Kidney glomerular epithelial cell (primary cell): ENCODE data around the gene CMTM5.
"Not testable (repeated sequence)": the region's sequence is repeated elsewhere in the genome, so short reads cannot be mapped to it uniquely, and the experiment has no call there.

Source experiments
- DNase-seq: peaks from one replicate; lab custom pipeline; 2025; lab: John Stamatoyannopoulos, UW

CMTM5 gene

DNA sequence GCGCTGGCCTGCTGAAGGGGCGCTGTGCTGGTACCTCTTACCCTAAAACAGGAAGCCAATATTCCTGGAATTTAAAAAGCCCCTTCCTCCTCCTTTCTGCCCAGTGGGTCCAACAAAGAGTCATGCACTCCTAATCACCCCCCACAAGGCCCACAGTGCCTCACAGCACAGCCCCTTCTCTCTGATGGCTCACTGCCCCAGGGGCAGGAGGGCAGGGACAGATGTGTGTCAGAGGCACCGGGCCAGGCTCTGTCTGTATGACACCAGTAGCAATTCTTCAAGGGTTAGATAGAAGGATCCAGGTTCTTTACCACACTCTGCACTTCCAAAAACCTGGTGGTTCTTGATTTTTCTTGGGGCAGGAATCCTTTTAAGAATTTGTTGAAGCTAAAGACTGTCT lies 22.3 kb downstream of the CMTM5 start:
- no peak for DNase-seq

DNA sequence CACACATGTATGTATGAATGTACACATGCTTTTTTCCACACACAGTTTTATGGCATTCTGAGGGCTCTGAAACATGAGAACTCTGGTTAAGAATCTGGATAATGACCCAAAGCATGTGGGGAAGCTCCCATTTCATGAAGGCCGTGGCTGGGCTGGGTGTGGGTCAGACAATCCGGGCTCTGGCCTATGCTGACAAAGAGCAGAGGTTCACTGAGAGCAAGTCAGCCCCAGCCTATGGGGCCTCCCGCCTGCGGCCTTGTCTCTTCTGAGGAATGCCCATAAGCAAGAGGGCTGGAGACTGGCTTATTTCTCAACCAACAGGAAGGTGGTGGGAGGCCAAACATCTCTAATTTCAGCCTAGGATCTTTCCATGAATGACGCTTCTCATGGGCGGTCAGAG lies 22.7 kb downstream of the CMTM5 start:
- DNase-seq: no peak

DNA sequence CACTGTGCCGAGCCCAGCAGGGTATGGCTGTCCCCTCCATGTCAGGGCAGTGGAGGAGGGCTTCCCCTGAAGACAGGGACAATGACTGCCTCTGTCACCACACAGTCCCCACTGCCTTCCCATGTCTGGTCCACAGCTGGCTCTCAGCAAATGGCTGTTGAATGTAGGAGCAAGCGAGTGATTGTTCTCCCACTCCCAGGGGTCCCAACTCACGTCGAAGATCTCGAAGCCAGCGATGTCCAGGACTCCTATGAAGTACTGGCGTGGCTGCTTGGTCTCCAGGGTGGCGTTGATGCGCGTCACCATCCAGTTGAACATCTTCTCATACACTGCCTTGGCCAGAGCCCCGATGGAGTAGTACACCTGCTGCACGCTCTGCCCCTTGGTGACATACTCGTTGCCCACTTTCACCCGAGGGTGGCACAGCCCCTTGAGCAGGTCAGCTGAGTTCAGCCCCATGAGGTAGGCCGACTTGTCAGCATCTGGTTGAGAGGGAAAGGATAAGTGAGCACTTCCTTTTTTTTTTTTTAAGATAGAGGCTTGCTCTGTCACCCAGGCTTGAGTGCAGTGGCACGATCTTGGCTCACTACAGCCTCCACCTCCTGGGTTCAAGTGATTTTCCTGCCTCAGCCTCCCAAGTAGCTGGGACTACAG lies 23.8 kb downstream of the CMTM5 start:
- not testable (repeated sequence) for DNase-seq

DNA sequence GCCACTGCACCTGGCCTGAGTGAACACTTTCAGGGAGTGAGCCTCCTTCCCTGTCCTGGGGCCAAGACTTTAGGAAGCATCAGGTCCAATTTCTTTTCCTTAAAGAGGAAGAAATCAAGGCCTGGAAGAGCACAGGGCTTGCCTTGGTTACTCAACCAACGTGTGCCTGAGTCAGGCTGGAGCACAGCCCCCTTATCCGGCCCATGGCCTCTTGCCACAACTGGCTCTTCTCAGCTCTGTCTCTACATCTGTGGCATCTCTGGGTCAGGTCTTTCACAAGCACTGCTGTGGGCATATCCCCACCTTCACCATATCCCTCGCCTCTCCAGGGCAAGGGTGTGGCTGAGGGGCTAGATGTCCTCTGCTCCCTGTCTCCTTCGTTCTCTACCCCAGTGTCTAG lies 24.4 kb downstream of the CMTM5 start:
- no peak for DNase-seq

DNA sequence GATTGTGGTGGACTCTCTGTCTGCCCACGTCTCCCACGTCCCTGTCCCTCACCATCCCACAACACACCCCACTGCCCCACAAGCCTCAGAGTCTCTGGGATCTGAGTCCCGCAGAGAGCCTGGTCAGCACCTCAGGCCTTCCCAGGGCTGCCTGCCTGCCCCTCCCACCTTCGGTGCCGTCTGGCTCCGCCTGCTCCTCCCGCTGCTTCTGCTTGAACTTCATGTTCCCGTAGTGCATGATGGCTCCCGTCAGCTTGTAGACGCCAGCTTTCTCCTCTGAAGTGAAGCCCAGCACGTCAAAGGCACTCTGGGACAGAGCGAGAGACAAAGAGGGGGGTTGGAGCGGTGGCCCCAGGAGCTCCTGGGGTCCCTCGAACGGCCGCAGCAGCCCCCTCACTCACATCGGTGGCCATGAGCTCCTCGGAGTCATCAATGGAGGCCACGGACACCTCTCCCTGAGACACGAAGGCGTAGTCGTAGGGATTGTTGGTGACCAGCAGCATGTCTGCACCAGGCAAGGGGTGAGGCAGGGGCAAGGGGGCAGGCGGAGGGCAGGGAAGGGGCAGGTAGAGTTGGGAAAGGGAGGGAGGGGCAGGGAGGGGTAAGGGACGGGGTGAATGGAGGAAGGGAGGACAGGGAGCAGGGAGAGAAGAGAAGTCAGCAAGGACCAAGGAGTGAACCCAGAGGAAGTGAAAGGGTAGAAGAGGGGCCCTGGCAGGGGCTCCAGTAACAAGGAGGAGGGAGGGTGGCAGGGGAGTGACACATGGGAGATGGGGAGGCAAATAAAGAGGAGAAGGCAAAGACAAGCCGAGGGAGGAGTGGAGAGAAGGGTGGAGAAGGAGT lies 25.7 kb downstream of the CMTM5 start:
- no peak for DNase-seq

DNA sequence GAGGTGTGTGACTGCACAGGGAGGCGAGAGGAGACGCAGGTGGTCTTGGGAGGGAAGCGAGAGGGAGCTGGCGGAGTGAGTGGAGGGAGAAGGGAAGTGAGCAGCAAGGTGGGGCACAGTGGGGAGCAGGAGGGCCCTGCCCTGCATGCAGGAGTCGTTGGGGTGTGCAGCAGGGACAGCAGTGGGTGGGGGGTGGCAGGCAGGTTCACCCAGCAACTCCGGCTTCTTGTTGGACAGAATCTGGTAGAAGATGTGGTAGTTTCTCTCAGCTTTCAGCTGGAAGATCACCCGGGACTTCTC lies 26.2 kb downstream of the CMTM5 start:
- DNase-seq: no peak

DNA sequence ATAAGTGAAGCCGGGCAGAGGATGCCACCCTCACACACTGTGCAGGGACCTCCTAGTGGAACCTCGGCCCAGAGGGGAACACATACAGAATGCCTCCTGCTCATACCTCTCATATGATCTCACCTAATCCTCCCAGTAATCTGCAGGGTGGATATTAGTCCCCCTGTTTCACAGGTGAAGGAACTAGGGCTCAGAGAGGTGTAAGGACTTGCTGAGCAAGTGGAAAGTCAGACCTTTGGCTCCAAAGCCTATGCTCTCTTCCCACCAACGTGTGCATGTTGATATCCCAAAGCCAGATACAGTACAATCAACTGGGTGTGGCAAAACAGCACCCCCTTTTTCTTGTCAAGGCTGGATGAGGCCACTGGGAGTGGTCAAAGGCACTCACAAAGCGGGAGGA lies 27.1 kb downstream of the CMTM5 start:
- DNase-seq: no peak

DNA sequence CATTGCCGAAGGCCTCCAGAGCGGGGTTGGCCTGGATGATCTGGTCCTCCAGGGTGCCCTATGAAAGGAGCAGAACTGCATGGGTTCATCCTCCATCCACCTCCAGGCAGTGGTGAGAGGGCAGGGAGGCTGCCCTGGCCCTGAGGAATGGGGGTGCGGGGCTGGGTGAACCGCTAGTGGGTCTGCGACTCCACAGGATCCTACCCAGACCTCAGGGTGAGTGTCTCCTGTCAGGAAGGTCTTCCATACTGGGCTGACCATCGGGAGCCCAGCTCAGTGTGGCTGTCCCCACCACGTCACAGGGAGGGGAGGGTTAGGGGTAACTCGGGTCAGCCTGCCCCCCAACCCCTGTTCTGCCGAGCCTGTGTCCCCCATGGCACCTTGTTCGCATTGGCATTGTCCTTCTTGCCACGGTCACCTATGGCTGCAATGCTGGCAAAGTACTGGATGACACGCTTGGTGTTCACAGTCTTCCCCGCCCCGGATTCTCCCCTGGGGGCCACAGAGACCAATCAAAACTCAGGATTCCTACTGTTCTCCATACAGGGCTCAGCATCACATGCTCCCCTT lies 27.6 kb downstream of the CMTM5 start:
- DNase-seq: no peak

DNA sequence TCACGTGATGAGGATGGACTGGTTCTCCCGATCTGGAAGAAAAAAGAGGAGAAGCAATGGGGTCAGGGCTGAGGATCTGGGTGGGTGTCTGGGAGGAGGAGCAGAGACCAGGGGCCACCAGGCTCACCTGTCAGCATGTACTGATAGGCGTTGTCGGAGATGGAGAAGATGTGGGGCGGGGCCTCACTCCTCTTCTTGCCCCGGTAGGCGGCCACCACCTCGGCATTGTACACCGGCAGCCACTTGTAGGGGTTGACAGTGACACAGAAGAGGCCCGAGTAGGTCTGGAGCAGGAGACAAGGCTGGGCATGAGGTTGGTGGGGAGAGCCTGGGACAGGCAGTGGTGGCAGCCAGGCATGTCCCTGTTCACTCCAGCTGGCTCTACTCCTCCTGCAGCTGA lies 28.2 kb downstream of the CMTM5 start:
- DNase-seq: no peak

DNA sequence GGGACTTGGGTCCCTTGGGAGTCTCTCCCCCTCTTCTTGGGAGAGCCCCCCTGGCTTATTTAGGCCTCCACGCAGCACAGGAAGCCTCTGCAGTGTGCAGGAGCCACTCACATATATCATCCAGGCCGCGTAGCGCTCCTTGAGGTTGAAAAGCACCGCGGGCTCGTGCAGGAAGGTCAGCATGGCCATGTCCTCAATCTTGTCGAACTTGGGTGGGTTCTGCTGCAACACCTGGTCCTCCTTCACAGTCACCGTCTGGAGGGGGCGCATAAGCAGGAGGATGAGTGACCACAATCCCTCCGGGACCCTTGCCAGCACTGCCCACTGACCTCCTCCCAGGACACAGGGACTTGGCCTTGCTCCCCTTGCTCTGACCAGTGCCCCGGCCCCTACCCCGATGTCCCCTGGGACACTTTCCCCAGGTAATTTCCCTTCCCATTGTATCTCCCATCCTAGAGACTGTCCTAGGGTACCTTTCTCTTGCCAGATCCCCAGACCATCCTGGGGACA lies 28.7 kb downstream of the CMTM5 start:
- no peak for DNase-seq

DNA sequence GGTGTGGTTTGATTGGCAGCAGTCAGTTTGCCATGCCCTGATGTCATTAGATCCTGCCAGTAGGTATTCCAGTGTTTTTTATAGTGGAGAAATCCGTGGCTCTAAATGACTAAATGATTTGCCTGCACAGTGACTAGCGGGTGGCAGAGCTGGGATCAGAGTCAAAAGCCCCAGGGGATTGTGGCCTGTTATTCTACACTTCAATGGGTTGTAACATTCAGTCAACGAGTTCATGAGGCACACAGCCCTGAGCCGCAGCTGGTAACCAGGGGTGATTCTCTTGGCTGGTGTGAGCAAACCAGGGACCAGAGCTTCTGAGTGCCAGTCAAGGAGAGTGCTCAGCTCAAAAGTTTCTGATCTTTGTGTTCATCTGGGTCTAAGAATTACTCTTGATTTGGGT lies 29.4 kb downstream of the CMTM5 start:
- no peak for DNase-seq

DNA sequence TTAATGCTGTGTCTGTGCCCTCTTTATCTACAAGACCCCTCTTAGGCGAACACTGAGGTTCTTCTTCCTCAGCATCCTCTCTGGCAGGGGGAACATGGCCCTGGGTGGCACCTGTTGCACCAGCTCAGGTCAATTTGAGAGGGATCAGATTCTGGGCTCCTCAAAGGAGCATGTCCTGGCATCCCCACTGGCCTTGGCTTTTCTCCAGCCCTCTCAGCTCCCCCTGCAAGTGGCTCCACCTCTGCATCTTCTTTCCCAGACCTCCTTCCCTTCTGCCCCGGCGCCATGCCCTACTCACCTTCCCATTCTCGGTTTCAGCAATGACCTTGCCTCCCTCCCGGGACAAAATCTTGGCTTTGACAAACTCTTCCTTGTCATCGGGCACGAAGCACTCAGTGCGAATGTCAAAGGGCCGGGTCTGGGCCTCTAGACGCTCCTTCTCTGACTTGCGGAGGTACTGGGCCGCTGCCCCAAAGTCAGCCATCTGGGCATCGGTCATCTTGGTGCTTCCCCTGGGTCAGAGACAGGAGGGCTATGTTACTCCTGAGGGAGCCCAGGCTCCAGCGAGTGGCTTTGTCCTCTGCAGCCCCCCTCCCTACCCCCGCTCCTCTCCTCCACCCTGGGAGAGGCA lies 30.0 kb downstream of the CMTM5 start:
- DNase-seq: no peak

DNA sequence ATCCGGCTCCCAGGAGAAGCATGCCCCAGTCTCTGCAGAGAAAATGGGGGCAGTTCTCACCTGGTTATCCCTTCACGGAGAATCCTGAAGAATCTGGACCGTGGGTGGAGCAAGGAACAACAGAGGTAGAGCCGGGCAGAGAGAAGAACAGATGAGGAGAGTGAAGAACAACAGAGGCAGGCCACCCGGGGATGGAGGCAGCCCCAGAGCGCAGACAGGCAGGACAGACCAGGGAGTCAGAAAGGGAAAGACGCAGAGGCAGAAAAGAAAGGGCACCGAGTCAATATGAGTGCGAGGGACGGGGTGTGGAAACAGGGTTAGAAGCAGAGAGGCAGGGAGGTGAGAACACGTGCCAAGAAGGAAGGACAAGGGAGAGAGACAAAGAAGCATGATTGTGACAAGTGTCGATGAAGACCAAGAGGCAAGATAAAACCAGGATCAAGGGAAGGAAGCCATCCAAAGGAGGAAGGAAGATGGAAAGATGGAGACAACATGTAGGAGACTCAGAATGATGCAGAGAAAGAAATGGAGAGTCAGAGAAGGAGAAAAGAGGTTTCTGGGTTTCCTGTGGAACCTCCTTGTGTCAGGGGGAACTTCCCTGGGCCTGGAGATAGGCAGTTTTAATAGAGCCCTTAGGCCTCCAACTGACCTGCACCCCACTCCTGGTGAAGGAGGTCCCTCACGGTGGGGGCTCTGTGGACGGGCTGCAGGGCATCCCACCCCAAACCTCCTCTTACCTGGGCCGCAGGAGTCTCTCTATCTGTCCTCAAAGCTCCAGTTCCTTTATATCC lies 30.9 kb downstream of the CMTM5 start, which contains the start of gene MYH6:
Gene MYH6 (minus strand): TSS at position 758 of the 791 bp plus-strand sequence. CDS start 1,050 bp downstream, outside the sequence.
- no peak for DNase-seq

DNA sequence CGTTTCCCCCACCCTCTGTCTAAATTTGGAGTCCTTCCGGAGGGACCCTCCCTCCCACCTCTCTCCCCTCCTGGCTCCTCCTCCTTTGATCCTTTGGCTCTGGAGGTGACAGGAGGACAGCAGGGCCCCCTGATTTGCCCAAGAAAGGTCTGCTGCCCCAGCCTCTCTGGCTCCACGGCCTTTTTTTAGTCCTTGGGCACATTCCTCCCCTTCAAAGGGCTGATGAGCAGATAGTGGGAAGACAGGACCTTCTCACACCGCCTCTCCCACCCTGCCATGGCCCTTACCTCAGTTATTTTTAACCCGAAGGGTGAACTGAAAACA lies 31.4 kb downstream of the CMTM5 start:
- no peak for DNase-seq

DNA sequence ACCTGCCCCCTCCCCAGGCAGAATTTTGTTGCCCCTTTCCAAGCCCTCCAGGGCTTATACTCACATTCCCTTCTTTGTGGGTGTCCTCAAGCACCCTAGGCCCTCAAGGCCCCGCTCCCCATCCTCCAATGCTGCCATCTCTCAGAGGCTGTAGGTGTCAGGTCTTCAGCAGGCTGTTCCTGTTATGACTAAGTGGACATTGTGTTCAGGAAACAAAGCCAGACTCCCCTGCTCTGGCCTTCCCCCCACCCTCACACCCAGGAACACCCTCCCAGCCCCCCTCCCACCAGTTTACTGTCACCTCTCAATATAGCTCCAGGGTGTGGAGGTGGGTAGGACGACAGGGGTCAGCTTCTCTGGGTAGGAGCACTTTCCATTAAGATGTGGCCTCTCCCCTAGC lies 32.6 kb downstream of the CMTM5 start:
- DNase-seq: no peak

DNA sequence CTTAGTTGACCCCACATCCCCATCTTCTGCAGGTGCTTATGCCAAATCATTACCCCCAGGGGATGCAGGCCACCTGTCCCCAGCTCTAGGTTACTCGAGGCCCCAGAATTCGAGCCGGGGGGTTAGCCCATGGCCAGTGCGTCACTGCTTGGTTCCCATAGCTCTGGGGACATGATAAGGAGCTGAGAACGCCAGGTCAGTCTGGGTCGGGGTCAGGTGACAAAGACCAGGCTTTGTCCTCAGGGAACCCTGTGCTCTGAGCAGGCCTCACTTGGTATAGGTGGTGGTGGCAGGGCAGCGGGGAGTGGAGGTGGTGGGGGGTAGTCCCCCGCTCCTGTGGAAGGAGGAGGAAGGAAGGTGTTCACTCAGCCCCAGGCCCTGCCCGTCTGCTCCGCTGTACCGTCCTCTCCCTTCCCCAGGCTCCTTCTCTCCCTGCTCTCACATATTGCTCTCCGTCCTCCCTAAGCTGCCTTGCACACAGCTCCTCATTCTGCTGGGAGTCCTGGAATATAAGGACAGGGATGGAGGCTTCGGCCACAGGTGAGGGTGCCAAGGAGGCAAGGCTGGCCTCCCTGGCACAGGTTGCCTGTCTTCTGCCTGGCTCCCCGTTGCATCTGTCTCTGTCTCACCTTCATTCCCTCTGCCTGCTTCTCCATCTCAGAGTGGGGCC lies 33.3 kb downstream of the CMTM5 start:
- no peak for DNase-seq

DNA sequence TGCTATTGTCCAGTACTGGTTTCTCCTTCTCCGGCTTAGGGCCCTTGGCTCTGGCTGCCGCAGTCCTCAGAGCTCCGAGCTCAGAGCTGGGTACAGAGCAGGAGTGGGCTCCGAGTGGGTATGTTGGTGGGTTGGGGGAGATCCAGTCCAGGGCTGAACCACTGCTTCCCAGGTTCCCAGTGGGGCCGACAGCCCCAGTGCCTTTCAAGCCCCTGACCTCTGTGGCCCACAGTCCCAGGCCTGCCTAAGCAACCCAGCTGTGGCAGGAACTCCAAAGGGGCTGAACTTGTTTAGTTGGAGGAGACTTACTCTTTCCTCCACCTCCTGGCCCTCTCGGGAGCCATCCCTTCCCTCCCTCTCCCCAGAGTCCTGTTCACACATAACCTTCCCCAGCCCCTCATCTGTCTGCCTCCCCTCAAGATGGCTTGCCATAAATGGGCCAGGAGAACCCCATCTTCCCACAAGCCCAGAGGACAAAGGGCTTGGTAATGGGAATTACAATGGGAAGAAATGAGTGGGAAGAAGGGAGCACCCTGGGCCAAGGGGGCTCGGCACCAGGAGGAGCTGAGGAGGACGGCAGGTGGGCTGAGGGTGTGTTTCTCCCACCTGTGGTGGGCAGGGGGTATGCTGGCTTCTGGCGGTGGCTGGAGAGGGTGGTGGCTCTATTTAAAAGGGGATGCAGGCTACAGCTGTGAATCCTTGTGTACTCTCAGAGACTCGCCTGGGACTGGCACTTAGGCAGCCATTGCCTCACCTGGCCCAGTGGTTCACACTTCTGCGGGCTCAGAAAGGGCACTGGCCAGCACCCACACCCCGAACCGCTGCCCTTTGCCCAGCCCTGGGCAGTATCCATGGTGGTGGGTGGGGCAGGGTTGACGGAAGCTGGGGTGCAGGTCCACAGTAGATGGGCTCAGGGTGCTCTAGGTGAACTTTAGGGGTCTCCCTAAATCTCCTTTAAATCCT lies 35.0 kb downstream of the CMTM5 start:
- no peak for DNase-seq

DNA sequence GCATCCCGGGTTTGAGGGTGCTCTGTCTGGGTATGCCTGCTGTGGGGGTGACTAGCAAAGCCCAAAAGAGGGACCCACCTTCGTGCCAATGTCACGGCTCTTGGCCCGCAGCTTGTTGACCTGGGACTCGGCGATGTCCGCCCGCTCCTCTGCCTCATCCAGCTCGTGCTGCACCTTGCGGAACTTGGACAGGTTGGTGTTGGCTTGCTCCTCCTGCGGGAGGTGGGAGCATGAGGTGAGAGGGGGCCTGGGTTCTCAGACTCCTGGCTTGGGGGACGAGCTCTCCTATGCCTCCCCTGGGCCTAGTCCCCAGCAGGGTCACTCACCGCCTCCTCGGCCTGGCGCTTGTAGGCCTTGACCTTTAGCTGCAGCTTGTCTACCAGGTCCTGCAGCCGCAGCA lies 36.8 kb downstream of the CMTM5 start:
- DNase-seq: no peak

DNA sequence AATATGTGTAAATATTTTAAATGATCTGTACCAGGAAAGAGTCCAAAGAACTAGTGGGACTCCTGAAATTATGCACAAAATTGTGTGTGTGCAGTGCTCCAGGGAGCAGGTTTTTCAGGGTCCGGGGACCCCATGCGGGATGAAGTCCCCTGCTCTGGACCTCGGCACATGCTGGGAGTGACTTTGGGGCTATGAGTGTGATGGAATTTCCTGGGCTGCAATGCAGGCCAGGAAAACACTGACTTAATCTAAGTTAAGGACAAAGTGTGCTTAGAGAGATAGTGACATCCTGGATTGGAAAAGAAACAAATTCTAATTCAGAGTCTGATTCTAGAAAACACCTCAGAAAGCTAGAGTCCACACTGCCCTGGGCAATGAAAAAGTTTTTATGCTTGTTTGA lies 37.4 kb downstream of the CMTM5 start:
- no peak for DNase-seq
